D721Med (cell line): Measurements from ENCODE around the gene GNAO1.

ENCODE experiments used
- DNase-seq: peaks from one replicate; pipeline ENCODE4 v3.0.0; 2011; ENCODE audit warnings: low spot score; ENCODE audit not compliant: insufficient read length
- FAIRE-seq: peaks from 2 replicates; lab custom pipeline; 2011; peaks lifted over from hg19 to GRCh38; lab: Jason Lieb, UNC
- CTCF ChIP-seq: IDR thresholded peaks from 2 replicates; pipeline ENCODE4 v1.5.1; 2012; ENCODE audit warnings: mild to moderate bottlenecking, control low read depth; ENCODE audit not compliant: insufficient read depth; ENCODE audit errors: missing control alignments

GNAO1 gene

GRCh38 chr16:56320811-56321558 is 129.7 kb downstream of the GNAO1 start:
- TF ChIP-seq CTCF = no peak
- DNase-seq = no peak
- no peak for FAIRE-seq

- DNase-seq = no peak
- no peak for TF ChIP-seq CTCF
- no peak for FAIRE-seq
These were observed 130.3 kb downstream of the GNAO1 start for GRCh38 chr16:56321571-56321970.

DNA sequence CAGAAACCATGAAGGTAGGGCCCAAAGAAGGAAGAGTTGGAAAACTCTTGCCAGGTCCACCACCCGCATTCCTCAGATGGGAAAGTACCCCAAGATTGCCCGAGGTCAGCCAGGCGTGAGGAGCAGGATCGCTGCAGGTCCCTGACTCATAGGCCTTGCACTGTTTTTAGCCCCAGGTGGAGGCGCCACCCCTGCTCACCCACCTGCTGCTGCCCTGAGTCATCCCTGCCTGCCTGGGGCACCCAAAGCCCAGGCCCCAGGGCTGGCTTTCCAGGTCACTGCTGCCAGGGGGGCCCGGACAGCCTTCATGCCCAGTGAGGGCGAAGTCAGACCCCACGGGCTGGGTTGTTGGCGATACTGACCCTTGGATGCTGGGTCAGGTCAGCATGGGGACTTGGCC is 133.1 kb downstream of the GNAO1 start:
- no peak for TF ChIP-seq CTCF
- FAIRE-seq = no peak
- DNase-seq = no peak

DNA sequence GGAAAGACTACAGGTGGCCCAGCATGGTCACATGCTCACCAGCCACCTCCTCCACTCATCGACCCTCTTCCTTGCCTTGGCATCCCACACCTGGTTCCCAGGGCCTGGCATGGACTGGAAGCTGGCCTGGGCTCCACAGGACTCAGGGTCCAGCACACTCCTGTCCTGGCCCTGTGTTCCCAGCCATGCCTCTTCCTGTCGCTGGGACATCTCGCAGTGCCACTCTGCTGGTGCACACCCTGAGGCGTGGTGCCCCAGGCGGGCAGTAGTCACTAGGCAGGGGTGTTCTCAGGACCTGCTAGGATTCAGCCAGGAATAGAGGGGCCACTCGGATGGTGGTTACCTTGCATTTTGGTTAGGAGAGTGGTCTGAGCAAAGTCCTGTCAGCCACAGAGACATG is 134.7 kb downstream of the GNAO1 start:
- DNase-seq (no peak), FAIRE-seq (no peak)
- no peak for TF ChIP-seq CTCF

DNA sequence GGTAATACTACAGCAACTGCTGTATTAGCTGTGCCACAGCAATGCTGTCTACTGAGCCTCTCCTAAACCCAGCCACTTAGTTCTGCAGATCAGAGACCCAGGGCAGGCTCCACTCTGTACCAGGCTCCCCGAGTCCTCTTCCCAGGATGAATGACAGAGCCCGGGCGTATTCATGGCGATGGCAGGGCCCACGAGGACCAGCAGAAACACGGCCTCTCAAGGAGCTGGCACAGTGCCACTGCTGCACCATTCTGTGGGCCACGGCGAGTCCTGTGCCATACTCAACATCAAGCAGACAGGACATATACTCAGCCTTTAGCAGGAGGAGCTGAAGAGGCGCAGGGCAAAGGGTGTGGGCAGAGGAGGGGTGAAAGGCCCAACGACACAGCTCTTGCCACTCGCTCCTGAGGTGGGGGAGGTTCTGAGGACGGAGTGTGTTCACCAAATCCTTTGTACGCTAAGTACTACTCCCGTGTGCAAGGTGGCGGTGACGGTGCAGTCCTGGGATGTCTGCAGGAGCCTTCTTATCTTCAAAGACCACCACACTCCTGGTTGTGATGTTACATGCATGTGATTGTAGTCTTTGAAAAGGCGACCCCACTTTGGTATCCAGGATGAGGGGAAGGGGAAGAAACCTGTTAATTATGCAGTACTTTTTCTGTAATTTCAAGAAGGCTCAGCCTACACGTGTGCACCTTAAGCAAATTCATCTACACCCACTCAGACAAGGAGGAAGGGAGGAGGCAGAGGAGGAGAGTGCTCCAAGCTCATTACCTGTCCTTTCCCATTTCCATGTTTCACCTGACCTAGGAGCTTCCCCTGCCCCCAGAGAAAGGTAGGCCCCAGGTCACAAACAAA is 136.0 kb downstream of the GNAO1 start:
- no peak for TF ChIP-seq CTCF
- no peak for DNase-seq
- FAIRE-seq = no peak

GRCh38 chr16:56327929-56328258 is 136.6 kb downstream of the GNAO1 start:
- DNase-seq = no peak
- no peak for FAIRE-seq
- no peak for TF ChIP-seq CTCF
